GM19240 (cell line): ENCODE measurements around the gene SH3PXD2A.
"Not testable (repeated sequence)": the region's sequence is repeated elsewhere in the genome, so short reads cannot be mapped to it uniquely, and the experiment has no call there.

Experiments
- DNase-seq: peaks from one replicate; pipeline ENCODE4 v3.0.0; 2011; ENCODE audit warnings: low spot score; ENCODE audit not compliant: insufficient read length

The SH3PXD2A gene

DNA sequence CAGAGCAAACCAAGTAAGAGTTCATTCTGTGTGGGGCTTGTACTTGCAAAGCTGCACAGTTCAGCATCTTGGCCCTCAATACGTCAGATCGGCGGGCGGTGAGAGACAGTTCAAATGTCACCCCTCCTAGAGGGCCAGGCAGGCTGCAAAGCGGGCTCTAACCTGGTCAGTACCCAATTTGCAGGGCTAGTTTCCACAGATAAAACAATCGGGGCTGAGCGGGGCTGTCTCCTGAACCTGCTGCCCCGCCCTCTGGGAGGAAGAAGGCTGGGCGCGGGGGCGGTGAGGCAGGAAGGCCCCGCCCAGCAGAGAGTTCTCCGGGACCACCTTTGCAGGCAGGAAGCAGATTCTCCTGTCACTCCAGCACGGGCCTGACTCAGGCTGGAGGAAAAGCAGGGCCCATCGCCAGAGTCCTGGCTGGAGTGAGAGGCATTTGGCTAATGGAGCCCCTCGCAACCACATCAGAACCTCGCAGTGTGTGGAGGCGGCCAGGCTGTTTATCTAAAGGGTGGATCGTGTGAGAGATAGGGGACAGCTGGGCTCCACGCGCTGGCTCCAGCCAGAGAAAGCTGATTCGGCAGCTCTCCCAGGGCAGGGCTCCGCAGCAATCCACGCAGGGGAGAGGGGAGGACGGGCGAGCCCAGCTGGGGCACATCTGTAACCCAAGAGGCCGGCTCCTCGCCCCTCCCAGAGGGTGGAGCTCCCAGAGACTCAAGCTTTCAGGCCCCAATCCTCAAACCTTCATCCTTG is 83.1 kb downstream of the SH3PXD2A start:
- DNase-seq = peak; percentile 68

DNA sequence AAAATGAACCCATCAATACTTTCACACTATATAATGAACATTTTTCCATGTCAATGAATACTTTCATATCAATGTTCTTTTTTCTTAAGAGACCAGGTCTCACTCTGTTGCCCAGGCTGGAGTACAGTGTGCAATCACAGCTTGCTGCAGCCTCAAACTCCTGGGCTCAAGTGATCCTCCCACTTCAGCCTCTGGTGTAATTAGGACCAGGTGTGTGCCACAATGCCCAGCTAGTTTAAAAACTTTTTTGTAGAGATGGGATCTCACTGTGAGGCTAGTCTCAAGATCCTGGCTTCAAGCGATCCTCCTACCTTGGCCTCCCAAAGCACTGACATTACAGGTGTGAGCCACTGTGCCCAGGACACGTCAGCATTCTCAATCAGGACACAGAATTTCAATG is 85.2 kb downstream of the SH3PXD2A start:
- DNase-seq = no peak

DNA sequence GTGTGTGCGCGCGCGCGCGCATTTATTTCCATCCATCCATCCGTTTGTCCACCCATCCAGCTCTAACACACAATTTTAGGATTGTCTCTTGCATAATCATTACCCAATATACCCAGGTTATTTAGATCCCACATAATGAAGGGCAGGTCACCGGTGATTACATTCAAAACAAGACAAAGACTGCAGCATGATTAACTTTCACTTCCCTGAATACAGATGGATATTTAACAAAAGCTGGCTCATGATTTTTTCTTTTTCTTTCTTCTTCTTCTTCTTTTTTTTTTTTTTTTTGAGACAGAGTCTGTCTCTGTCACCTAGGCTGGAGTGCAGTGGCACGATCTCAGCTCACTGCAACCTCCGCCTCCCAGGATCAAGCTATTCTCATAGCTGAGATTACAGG is 86.2 kb downstream of the SH3PXD2A start:
- DNase-seq = no peak

DNA sequence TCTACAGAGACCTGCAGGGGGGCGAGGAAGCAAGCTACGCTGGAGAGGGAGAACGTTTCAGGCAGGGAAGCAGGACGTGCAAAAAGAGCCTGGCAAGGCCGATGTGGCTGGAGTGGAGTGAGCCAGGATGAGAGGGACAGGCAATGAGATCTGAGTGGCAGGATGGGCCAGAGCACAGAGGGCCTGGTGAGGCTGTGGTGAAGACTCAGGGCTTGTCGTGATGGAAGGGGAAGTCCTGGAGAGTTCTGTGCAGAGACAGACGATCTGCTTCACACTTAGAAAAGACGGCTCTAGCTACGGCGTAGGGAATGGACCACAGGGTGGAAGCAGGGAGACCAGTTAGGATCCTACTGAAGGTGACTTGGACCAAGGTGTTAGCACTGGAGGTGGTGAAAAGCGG is 87.0 kb downstream of the SH3PXD2A start:
- no peak for DNase-seq

DNA sequence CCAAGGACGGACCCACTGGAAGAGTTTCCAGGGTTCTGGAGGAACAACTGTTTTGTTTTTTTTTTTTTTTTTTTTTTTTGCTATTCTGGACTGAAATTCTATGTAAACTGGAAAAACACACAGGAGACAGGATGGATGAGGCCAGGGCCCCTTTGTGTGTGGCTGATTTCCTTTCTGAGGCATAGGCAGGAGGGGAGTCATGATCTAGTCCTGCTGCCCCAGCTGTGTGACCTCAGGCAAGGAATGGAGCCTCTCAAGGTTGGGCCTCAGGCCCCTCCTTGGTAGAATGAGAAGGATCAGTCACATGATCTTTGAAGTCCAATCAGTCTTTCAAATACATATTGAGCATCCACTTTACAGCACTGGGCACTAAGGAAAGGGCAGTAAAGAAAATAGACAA is 87.6 kb downstream of the SH3PXD2A start:
- DNase-seq = no peak

DNA sequence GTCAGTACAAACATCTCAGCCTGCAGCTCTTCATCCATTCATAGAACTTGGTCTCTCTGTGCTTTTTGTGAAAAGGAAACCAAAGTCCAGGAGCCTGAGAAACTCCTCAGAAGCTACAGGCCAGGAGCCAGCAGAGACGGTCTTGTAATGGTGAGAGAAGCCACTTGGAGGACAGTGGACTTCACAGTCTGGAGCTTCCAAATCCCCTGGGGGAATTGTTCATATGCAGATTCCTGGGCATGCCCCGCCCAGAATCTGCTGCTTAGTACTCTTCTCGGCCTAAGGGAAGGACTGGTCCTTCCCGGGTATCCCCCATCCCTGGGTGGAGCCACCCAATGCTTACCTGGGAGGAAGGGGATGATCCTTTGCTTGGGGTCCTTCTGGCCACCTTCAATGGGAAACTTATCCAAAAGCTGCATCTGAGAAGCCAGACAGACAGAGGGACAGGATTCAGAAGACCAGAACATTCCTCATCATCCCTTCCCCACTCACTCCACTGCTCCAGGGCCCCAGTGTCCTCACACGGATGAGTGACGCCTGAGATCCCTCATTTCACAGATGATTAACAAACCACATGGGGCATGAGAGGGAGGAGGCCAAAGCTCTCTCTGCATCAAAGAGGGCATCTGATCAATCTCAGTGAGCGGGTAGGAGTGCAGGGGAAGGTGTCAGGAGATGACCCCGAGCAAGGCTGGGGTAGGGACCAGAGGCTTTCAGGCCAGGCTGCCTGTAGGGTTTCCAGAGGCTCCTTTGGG is 88.4 kb downstream of the SH3PXD2A start:
- no peak for DNase-seq

DNA sequence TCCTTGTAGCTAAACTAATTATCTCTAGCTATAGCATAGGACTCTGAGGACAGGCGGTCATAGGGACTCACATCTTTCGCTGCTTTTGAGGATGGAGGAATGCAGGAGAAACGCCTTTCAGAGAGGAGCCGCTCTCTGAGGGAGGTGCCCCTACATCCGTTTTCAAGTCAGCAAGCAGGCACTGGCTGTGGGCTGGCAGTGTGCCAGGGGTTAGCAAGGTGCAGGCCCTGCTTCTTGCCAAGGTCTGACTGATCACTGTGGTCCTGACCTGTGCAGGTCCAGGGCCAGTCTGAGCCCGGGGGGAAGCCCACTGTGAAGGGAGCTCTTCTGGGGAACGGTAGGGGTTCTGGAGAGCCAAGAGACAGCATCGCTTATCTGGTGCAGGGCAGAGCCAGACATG is 89.4 kb downstream of the SH3PXD2A start:
- DNase-seq = no peak

DNA sequence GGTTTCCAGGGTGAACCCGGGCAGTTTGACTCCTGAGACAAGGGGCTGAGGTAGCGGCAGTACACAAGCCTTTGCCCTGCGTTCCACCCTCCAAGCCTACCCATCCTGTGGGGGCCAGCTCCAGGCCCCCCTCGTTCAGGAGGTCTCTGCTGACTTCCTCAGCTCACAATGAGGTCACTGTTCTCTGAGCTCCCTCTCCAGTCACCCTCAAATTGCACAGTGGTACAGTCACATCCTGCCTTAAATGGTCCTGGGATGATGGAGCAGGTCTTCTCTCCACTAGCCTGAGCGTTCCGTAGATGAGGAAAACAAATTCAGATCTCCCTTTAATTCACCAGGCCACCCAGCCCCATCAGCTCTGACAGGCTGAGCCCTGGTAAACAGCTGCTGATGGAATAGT is 90.2 kb downstream of the SH3PXD2A start:
- DNase-seq = no peak

DNA sequence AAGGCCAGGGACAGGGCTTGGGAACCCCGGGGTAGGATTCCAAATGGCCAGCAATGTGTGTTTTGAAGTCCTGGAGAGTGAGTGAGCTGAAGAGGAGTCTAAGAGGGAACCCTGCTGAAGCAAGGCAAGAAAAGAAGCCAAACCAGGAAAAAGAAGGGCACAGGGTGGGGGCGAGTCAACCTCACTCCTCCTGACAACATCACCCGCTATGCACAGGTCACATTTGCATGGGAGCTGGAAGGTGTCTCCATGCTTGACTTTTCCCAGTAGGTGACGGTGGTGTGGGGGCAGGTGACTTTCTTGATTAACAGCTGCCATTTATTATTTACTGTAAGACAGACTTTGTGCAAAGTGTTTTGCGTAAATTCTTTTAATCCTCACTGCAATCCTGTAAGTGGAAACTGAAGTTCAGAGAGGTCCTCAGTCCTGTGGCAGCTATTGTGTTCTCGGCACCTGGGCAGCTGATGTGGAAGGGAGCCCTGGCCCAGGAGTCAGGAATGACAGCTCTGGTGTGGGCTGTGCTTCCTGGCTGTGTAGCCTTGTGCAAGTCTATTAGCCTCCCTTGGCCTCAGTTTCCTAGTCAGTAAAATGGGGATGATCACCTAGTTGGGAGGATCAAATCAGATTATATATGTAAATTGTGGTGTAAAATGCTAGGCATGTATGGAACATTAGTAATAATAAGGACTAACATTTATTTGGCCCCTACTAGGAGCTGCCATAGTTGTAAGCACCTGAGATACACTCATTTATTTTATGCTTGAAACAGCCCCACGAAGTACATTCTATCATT is 90.9 kb downstream of the SH3PXD2A start:
- DNase-seq = no peak

DNA sequence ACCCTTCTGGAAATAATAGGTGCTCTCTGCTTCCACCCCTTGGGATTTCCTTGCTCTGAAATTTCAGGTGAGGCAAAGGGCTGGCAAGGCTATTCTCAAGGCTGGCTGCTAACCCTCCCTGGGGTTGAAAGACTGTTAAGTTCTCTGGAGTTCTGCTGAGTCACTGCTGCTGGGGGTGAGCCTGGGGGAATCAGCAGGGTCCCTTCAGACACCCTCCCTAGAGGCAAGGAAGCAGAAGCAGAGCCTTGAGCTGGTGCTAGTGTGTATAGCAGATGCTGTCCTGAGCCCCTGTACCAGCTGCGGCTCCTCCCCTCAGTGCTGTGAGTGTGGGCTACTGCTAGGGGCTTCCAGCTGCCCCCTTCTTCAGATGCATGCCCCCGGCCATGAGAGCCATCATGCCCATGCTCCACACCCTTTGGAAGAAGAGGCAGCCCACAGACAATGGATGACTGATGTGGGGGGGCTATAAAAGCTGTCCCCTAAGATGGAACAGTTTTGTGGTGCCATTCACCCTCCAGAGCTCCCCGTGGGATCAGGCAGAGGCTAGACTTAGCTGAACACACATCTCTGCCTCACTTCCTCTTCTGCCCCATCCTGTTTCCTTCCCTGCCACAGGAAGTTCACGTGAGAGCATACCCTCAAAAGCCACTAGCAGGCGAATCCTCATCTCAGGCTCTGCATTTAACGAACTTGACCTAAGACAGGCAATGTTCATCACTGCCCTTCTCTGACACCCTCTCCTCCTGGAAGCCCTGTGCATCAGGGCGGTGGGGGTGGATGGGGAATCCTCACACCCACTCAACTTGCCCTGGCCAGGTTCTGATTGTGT is 91.8 kb downstream of the SH3PXD2A start:
- DNase-seq = no peak

DNA sequence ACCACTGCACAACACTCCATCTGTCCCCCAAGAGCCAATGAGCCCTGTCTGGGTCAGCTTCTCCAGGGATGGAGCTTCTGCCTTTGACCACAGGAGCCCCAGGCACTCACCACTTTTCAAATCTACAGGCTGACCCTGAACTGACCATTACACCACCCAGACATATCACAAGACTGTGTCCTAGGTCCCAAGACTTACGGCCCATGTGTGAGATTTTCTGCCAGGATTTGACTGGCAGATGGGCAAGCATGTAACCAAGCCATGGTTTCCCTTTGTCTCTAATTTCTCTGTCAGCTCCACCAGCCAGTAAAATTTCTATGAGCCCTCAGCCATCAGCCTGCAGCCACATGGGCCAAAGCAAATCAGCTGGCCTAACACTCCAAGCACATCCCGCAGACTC is 92.5 kb downstream of the SH3PXD2A start:
- DNase-seq = no peak

DNA sequence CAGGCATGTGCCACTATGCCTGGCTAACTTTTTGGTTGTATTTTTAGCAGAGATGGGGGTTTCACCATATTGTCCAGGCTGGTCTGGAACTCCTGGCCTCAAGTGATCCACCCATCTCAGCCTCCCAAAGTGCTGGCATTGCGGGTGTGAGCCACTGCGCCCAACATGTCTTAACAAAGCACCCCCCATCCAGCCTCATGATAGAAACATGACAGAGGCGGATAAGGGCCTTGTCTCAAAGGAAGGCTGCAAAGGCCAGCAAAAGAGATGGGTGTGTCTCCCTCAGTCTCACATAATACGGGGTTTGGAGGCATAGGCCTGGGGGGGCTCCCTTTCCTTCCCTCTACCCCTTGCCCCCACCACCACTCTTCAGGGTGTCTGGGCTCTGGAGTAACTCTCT is 93.2 kb downstream of the SH3PXD2A start:
- no peak for DNase-seq

DNA sequence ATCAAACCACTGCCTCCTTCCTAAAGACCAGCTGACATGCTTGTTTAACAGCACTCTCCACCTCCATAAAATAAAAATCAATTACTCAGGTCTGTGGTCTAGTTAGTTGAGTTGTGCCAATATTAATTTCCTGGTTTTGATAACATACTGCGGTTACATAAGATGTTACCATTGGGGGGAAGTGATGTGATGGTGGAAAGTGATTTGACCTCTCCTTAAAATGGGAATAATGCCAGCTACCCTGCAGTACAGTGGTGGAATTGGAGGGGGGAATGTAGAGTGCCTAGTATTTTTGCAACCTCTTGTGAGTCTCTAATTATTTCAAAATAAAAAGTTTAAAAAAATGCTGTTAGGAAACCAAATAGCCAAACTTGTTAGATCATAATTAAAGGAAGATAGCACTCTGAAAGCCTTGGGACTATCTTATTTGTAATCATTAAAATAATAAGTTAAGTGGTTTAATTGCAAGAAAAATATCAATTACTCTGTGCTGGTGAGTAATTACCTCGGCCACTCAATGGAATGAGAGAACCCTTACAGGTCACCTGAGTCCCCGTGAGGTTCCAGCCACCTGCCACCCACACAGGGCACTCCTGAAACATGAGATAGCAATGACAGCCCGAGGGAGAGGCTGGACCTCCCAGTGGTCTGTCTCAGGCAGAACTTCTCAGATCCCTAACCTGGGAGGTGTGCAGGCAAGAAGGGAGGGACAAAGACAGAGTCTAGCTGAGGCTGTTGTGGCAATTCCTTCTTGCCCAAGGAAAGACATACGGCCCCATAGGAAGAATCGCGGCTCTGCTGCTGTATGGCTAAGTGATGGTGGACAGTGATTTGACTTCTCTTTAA is 94.1 kb downstream of the SH3PXD2A start:
- no peak for DNase-seq

DNA sequence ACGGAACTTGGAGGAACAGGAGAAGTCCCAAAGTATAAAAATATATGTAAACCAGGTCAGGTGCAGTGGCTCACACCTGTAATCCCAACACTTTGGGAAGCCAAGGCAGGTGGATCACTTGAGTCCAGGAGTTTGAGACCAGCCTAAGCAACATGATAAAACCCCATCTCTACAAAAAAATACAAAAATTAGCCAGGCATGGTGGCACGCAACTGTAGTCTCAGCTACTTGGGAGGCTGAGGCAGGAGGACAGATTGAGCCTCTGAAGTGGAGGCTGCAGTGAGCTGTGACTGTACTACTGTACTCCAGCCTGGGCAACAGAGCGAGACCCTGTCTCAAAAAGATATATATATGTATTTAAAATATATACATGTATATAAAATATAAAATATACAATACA is 95.1 kb downstream of the SH3PXD2A start:
- DNase-seq = not testable (repeated sequence)

DNA sequence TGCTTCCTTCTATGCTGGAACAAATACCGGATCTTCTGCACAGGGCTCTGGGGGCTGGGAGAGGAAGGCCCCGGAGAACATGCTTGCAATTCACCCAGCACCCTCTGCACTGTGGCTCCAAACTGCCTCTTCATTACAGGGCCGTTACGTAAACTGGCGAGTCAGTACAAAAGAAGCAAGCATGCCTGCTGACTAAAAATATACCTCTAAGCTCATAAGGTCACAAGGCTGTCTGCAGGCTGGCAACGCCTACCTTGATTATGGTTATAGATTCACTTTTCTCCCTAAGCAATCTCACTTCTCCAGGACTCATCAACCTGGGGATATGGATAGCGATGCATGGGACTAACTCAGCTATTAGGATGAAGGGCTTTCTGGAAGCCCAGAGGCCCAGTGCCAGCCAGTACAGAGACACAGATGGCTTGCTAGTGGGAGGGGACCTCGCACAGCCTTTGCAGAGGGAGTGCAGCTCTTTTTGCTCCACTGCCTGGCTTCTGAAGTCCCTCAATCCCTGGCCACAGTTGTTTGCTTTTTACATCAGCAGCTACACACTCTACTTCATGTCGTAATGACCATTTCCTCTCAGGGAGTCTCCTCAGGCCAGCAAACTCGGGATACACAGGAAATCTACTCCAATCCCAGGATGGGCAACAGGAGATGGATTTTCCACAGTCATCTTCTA is 96.1 kb downstream of the SH3PXD2A start:
- no peak for DNase-seq

DNA sequence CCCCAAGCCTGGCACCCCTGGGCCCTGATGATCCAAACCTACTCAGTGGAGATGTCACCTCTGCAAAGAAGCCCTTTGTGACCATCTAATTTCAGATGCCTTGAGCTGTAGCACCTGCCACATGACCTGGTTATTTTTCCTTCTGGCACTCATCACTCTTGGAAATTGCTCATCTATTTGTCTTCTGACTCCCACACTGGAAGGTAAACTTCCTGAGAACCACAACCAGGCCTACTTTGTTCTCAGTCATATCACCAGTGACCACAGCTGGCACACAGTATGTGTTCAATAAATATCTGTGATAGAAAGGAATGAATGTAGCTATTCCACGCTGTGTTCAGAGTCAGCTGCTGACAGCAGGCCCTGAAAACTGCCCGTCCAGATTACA is 97.1 kb downstream of the SH3PXD2A start:
- DNase-seq = no peak

DNA sequence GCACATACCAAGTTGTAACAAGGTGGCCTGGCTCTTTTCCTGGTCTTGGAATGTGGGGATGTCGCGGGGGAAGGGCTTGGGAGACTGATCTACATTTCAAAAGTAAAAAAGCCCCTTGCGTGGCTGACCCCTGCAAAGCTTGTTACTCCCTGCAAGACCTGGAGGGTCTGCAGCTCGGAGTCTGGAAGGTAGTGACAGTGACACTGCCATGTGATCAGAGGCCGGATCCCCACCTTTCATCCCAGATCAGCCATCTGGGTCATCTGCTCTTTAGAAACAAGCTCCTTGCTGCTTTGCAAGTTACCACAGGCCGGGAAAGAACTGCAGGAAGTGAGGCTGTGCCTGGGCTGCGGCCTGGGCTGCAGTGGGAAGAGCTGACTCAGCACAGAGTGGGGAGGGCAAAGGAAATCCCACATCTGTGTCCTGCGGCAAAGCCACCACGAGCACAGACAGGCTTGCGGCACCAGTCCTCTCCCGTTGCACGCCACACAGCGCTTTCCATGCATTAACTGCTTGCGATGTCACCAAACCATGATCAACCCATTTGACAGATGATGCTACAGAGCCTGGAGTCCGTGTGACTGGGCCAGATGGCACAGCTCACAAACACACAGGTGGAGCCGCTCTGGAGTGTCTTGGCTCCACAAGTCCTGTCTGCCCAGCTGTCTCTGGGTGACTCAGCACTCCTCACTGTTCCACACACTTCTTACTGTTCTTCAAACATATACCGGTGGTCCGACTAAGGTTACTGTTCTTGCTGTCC is 97.7 kb downstream of the SH3PXD2A start:
- no peak for DNase-seq

DNA sequence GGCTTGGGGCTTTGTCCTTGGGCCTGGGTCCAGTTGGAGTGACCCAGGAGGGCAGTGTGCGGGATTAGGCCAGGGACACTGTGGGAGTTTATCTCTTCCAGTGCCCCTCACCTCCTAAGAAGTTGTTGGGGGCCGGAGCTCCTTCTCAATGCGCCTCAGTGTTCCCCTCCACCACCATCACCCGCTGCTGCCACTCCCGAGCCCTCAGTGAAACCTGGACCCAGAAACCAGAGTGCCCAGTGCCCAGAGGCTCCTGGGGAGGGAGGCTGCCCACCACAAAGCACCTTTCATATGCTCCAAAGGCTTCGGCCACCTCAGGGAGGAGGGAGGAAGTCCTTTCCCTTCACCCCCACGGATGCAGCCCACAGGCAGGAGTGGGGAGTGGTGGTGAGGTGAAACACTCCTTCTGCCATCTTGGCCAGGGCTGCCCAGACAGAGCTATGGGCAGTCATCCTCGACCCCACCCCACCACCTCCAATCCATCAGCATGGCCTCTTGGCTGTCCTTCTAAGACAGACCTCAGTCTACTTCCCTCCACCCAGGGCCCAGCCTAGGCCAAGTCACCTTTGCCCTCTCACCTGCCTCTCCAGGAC is 99.0 kb downstream of the SH3PXD2A start:
- DNase-seq = no peak
